Measurements from ENCODE around the gene SEC14L2. TPM values are rescaled to one million over a fixed set of nuclear protein-coding genes. Genes with fewer than 3 reads are reported as not detected.
"Not testable (repeated sequence)": the region's sequence is repeated elsewhere in the genome, so short reads cannot be mapped to it uniquely, and the experiment has no call there.

The SEC14L2 gene
- total RNA-seq, 1 experiment from 2014 or later: 6.3 TPM

- DNase-seq (ENCODE audit: extremely low read depth, low read depth): no peak
These were observed 5.4 kb downstream of the SEC14L2 start for GRCh38 chr22:30402028-30402765.

- DNase-seq (ENCODE audit: extremely low read depth, low read depth): not testable (repeated sequence)
These were observed 5.9 kb downstream of the SEC14L2 start for GRCh38 chr22:30402766-30403104.

- DNase-seq (ENCODE audit: extremely low read depth, low read depth): no peak
These were observed 7.5 kb downstream of the SEC14L2 start for GRCh38 chr22:30404307-30404706.

- no peak for DNase-seq (ENCODE audit: extremely low read depth, low read depth)
These were observed 8.9 kb downstream of the SEC14L2 start for GRCh38 chr22:30405731-30406130.

GRCh38 chr22:30406400-30406799 is 9.6 kb downstream of the SEC14L2 start:
- no peak for DNase-seq (ENCODE audit: extremely low read depth, low read depth)

GRCh38 chr22:30408388-30409102 is 11.7 kb downstream of the SEC14L2 start:
- no peak for DNase-seq (ENCODE audit: extremely low read depth, low read depth)

- no peak for DNase-seq (ENCODE audit: extremely low read depth, low read depth)
These were observed 15.0 kb downstream of the SEC14L2 start for GRCh38 chr22:30411780-30412179.

- DNase-seq (ENCODE audit: extremely low read depth, low read depth): no peak
These were observed 16.2 kb downstream of the SEC14L2 start for GRCh38 chr22:30413001-30413400.

- no peak for DNase-seq (ENCODE audit: extremely low read depth, low read depth)
These were observed 17.1 kb downstream of the SEC14L2 start for GRCh38 chr22:30413745-30414524.

GRCh38 chr22:30414525-30415047 is 17.8 kb downstream of the SEC14L2 start:
- no peak for DNase-seq (ENCODE audit: extremely low read depth, low read depth)

GRCh38 chr22:30416403-30416802 is 19.6 kb downstream of the SEC14L2 start:
- no peak for DNase-seq (ENCODE audit: extremely low read depth, low read depth)

- DNase-seq (ENCODE audit: extremely low read depth, low read depth): no peak
These were observed 20.0 kb downstream of the SEC14L2 start for GRCh38 chr22:30416837-30417236.

- DNase-seq (ENCODE audit: extremely low read depth, low read depth): no peak
These were observed 23.7 kb downstream of the SEC14L2 start for GRCh38 chr22:30420347-30421125.

- no peak for DNase-seq (ENCODE audit: extremely low read depth, low read depth)
These were observed 25.1 kb downstream of the SEC14L2 start for GRCh38 chr22:30421695-30422480.

- peak; percentile 77 for DNase-seq (ENCODE audit: extremely low read depth, low read depth)
These were observed 25.9 kb downstream of the SEC14L2 start for GRCh38 chr22:30422481-30423300.

GRCh38 chr22:30423301-30423958 is 26.6 kb downstream of the SEC14L2 start:
- no peak for DNase-seq (ENCODE audit: extremely low read depth, low read depth)

GRCh38 chr22:30423959-30424533 is 27.2 kb downstream of the SEC14L2 start:
- DNase-seq (ENCODE audit: extremely low read depth, low read depth): peak; percentile 98

Data from NCI-H460 (cell line).